HepG2 (cell line): ENCODE data around the gene ANGPTL5. TPM values are rescaled to one million over a fixed set of nuclear protein-coding genes. Genes with fewer than 3 reads are reported as not detected.

Source experiments
- ATAC-seq: fragments of 200-7000 bp; cut with Tn5 transposase; 3 replicates; pipeline ENCODE4 v1.9.1; 2020; ENCODE audit warnings: mild to moderate bottlenecking, moderate library complexity
- BruUV-seq: library from RNA; stranded (reverse); fragments of 400-500 nt; replicated peaks from 2 replicates; lab custom pipeline; 2021; lab: Mats Ljungman, UMichigan
- CTCF ChIA-PET: fragments of 300-600 bp; formaldehyde crosslinking; extraction: SDS; loops from one replicate; lab custom pipeline; 2021; ENCODE audit warnings: low total read pairs, inconsistent platforms, low intra/inter-chr PET ratio; lab: Yijun Ruan, JAX
- POLR2A ChIA-PET: fragments of 350-600 bp; sonication (Branson Sonifier 250); formaldehyde crosslinking; loops from one replicate; lab custom pipeline; 2020; ENCODE audit warnings: antibody characterized with exemption, inconsistent platforms; lab: Yijun Ruan, JAX
- DNase-seq: peaks from one replicate; pipeline ENCODE4 v3.0.0-alpha.2; 2015; ENCODE audit warnings: low spot score
- FAIRE-seq: peaks from 3 replicates; lab custom pipeline; 2011; peaks lifted over from hg19 to GRCh38; lab: Jason Lieb, UNC
- H2AFZ ChIP-seq: one replicate; pipeline ENCODE4 v1.6.1; 2011; ENCODE audit warnings: low read length, inconsistent platforms
- H3K27ac ChIP-seq: fragments of 300-600 bp; 3 replicates; pipeline ENCODE4 v1.8.0; 2011; ENCODE audit warnings: mixed run types, mild to moderate bottlenecking, mixed read lengths, low read length, inconsistent platforms; ENCODE audit not compliant: insufficient read depth; ENCODE audit errors: extremely low read length
- H3K27me3 ChIP-seq, 2 experiments: fragments of 200-600 bp in 1 of 2; 2 replicates in 1 of 2; 3 replicates in 1 of 2; pipeline versions ENCODE4 v1.6.0 to v1.8.0; 2011; ENCODE audit warnings: low read length in 2 of 2, mild to moderate bottlenecking in 2 of 2, moderate library complexity in 2 of 2, inconsistent platforms in 1 of 2; ENCODE audit not compliant: insufficient read depth in 2 of 2, control insufficient read depth in 1 of 2
- H3K36me3 ChIP-seq, 2 experiments: fragments of 200-600 bp in 1 of 2; replicated peaks in 1 of 2; 2 replicates in 1 of 2; 3 replicates in 1 of 2; pipeline versions ENCODE4 v1.5.1 to v1.8.0; 2011; ENCODE audit warnings: low read length in 2 of 2, inconsistent platforms in 1 of 2; ENCODE audit not compliant: insufficient read depth in 2 of 2, control insufficient read depth in 1 of 2
- H3K4me1 ChIP-seq: 2 replicates; pipeline ENCODE4 v1.5.1; 2012; ENCODE audit warnings: low read length, inconsistent platforms; ENCODE audit not compliant: insufficient read depth
- H3K4me2 ChIP-seq: 2 replicates; pipeline ENCODE4 v1.6.0; 2011; ENCODE audit warnings: low read depth, low read length, inconsistent platforms
- H3K4me3 ChIP-seq, 3 experiments: fragments of 200-600 bp in 1 of 3; sonication (generic), shearing (Covaris generic) in 1 of 3; replicated peaks in 1 of 3; 2 replicates each; pipeline ENCODE4 v1.5.1; 2011 to 2016; ENCODE audit warnings: low read length in 3 of 3, inconsistent platforms in 2 of 3, low read depth in 2 of 3, mild to moderate bottlenecking in 2 of 3, control low read depth in 1 of 3, mixed read lengths in 1 of 3; ENCODE audit not compliant: insufficient read depth in 1 of 3
- H3K79me2 ChIP-seq: one replicate; pipeline ENCODE4 v1.6.1; 2011; ENCODE audit warnings: low read length, inconsistent platforms; ENCODE audit not compliant: insufficient read depth
- H3K9ac ChIP-seq: 2 replicates; pipeline ENCODE4 v1.6.0; 2011; ENCODE audit warnings: mild to moderate bottlenecking, low read depth, low read length, inconsistent platforms; ENCODE audit not compliant: insufficient read depth
- H3K9me3 ChIP-seq: 2 replicates; pipeline ENCODE4 v1.5.1; 2012; ENCODE audit warnings: mild to moderate bottlenecking, low read length
- H4K20me1 ChIP-seq: 2 replicates; pipeline ENCODE4 v1.6.0; 2011; ENCODE audit warnings: inconsistent platforms, mild to moderate bottlenecking, low read length, moderate library complexity; ENCODE audit not compliant: insufficient read depth
- ARID3A ChIP-seq: IDR thresholded peaks from 2 replicates; pipeline ENCODE4 v1.6.1; 2012; ENCODE audit warnings: low read depth, low read length, improper control_type of control experiment
- EEA1 ChIP-seq: sonication (generic); formaldehyde crosslinking; IDR thresholded peaks from 2 replicates; pipeline ENCODE4 v1.5.1; 2020; ENCODE audit warnings: mild to moderate bottlenecking, missing genetic modification reagents, borderline replicate concordance
- HNRNPK ChIP-seq: fragments of 200-400 bp; formaldehyde crosslinking; IDR thresholded peaks from 2 replicates; pipeline ENCODE4 v1.6.1; 2018; ENCODE audit warnings: low read length, low read depth, moderate library complexity, mild to moderate bottlenecking; ENCODE audit not compliant: poor library complexity, severe bottlenecking
- PHF21A ChIP-seq: sonication (generic); formaldehyde crosslinking; IDR thresholded peaks from 2 replicates; pipeline ENCODE4 v1.5.0; 2020; ENCODE audit warnings: mild to moderate bottlenecking, missing genetic modification reagents
- TMF1 ChIP-seq: sonication (generic); formaldehyde crosslinking; IDR thresholded peaks from 2 replicates; pipeline ENCODE4 v1.8.1; 2022; ENCODE audit warnings: low read depth, missing genetic modification reagents
- ZNF720 ChIP-seq: sonication (generic); formaldehyde crosslinking; IDR thresholded peaks from 2 replicates; pipeline ENCODE4 v1.4.0; 2020; ENCODE audit warnings: missing genetic modification reagents
- ZNF746 ChIP-seq: sonication (generic); formaldehyde crosslinking; IDR thresholded peaks from 2 replicates; pipeline ENCODE4 v1.8.0; 2022; ENCODE audit warnings: mild to moderate bottlenecking, missing genetic modification reagents
- ZNF83 ChIP-seq: sonication (generic); formaldehyde crosslinking; IDR thresholded peaks from 2 replicates; pipeline ENCODE4 v1.4.0; 2020; ENCODE audit warnings: missing genetic modification reagents, mild to moderate bottlenecking, borderline replicate concordance
- WGBS: methylation state at CpG from one replicate; pipeline ENCODE4 v1.1.6; 2017; ENCODE audit warnings: low lambda C conversion rate; 5-methylcytosine and 5-hydroxymethylcytosine counted together
- in situ Hi-C: cut with HindIII; loops from 2 replicates; pipeline ENCODE4 v1.10.0; 2017; ENCODE audit warnings: low pct_unique_long_range_greater_than_20kb; ENCODE audit not compliant: extremely low pct_ligation_motif_present
- intact Hi-C: fragments of 100-400 bp; cut with micrococcal nuclease; formaldehyde crosslinking; loops from one replicate; pipeline ENCODE4 v1.10.0; 2022; ENCODE audit not compliant: unreplicated experiment
- polyA plus RNA-seq, 8 experiments: library from polyadenylated mRNA; depleted of rRNA in 3 of 8; stranded (reverse) in 7 of 8; unstranded in 1 of 8; fragments of >200 nt; fragmentation: Illumina TruSeq in 4 of 8; extraction: Trizol in 4 of 8; gene quantifications; 2 replicates each; pipeline versions ENCODE4 v1.2.1 to v1.2.3, GENCODE V29; 2011 to 2016; ENCODE audit warnings: low read depth in 4 of 8, missing spikeins in 1 of 8, mixed read lengths in 1 of 8; ENCODE audit not compliant: insufficient read depth in 1 of 8
- total RNA-seq, 5 experiments: library from RNA; depleted of rRNA; stranded (reverse); fragments of >200 nt; fragmentation: Illumina TruSeq; extraction: Trizol; gene quantifications; 2 replicates each; pipeline ENCODE4 v1.2.3, GENCODE V29; 2016; ENCODE audit warnings: low read depth in 1 of 5
- TF ChIP-seq, protein P1 (sequence below): sonication (generic); formaldehyde crosslinking; IDR thresholded peaks from 2 replicates; pipeline ENCODE4 v1.4.0; 2020; ENCODE audit warnings: missing genetic modification reagents

Gene ANGPTL5
- total and polyA plus RNA-seq, 2 of the 13 experiments (the other 11 are each of a cell fraction or from before 2014, with no cell fraction given) = not detected

GRCh38 chr11:101885631-101886030 lies 30.7 kb downstream of the ANGPTL5 start:
- ATAC-seq (no peak), FAIRE-seq (no peak), DNase-seq (no peak)
- POLR2A ChIA-PET = no interaction called here
- H3K4me1 ChIP-seq = no peaks in the 10 kb centered on the region
- H3K4me2 ChIP-seq = no peak overlapping the region
- H3K9me3 ChIP-seq = no peaks in the 10 kb centered on the region
- no peaks in the 10 kb centered on the region for H4K20me1 ChIP-seq
- WGBS = 14% methylated on average over 4 of the region's 4 CpGs
- BruUV-seq = no TSS peak
- intact Hi-C loops (no loop called here), in situ Hi-C loops (no loop called here)
- TF ChIP-seq PHF21A (CRISPR knock-in tag) (no peak), EEA1 (no peak), ZNF720 (no peak), ZNF83 (CRISPR knock-in tag) (no peak), ARID3A (no peak)
- H3K27ac ChIP-seq = no peak overlapping the region
- H3K27me3 ChIP-seq = 0 out of 5 replicates have a peak, but pooled peaks cover 0 to 6% of the 10 kb centered on the region in 2 experiments
- H3K4me3 ChIP-seq = no peak overlapping the region
- no peak overlapping the region for H2AFZ ChIP-seq
- CTCF ChIA-PET = no interaction called here
- no peaks in the 10 kb centered on the region for H3K36me3 ChIP-seq
- H3K79me2 ChIP-seq = no peaks in the 10 kb centered on the region
- H3K9ac ChIP-seq = no peak overlapping the region

DNA sequence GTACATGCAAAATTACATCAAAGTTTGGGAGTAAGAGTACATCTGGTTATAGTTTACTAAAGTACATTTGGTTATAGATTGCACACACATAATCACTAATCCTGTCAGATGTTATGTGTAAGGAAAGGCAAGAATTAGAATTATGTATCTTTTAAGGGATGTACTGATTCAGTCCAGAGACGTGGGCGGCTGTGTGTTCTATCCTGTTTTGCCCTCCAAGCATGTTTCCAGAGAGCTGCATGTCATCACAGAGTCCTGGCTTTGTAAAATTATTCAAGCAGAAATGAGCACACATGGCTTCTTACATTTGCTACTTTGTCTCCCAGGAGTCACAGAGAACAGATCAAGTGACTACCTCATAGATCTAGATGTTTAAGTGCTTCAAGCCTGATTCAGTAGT lies 34.7 kb downstream of the ANGPTL5 start:
- intact Hi-C loops (no loop called here), in situ Hi-C loops (no loop called here)
- H3K36me3 ChIP-seq = no peaks in the 10 kb centered on the region
- ChIA-PET POLR2A (no interaction called here), CTCF (no interaction called here)
- H3K9ac ChIP-seq = no peak overlapping the region
- 0 out of 5 replicates have a peak, but pooled peaks cover 0 to 6% of the 10 kb centered on the region in 2 experiments for H3K27me3 ChIP-seq
- H3K9me3 ChIP-seq = no peaks in the 10 kb centered on the region
- ATAC-seq = no peak
- no peak for FAIRE-seq
- H3K4me3 ChIP-seq = no peak overlapping the region
- no peak overlapping the region for H3K4me2 ChIP-seq
- H3K4me1 ChIP-seq = peaks cover 10% of the 10 kb centered on the region
- H2AFZ ChIP-seq = no peak overlapping the region
- H3K27ac ChIP-seq = no peak overlapping the region
- 75% methylated on average over 2 of the region's 2 CpGs for WGBS
- no peak for DNase-seq
- TF ChIP-seq ZNF746 (no peak), HNRNPK (no peak), TMF1 (CRISPR knock-in tag) (no peak)
- TF ChIP-seq, protein P1, sequence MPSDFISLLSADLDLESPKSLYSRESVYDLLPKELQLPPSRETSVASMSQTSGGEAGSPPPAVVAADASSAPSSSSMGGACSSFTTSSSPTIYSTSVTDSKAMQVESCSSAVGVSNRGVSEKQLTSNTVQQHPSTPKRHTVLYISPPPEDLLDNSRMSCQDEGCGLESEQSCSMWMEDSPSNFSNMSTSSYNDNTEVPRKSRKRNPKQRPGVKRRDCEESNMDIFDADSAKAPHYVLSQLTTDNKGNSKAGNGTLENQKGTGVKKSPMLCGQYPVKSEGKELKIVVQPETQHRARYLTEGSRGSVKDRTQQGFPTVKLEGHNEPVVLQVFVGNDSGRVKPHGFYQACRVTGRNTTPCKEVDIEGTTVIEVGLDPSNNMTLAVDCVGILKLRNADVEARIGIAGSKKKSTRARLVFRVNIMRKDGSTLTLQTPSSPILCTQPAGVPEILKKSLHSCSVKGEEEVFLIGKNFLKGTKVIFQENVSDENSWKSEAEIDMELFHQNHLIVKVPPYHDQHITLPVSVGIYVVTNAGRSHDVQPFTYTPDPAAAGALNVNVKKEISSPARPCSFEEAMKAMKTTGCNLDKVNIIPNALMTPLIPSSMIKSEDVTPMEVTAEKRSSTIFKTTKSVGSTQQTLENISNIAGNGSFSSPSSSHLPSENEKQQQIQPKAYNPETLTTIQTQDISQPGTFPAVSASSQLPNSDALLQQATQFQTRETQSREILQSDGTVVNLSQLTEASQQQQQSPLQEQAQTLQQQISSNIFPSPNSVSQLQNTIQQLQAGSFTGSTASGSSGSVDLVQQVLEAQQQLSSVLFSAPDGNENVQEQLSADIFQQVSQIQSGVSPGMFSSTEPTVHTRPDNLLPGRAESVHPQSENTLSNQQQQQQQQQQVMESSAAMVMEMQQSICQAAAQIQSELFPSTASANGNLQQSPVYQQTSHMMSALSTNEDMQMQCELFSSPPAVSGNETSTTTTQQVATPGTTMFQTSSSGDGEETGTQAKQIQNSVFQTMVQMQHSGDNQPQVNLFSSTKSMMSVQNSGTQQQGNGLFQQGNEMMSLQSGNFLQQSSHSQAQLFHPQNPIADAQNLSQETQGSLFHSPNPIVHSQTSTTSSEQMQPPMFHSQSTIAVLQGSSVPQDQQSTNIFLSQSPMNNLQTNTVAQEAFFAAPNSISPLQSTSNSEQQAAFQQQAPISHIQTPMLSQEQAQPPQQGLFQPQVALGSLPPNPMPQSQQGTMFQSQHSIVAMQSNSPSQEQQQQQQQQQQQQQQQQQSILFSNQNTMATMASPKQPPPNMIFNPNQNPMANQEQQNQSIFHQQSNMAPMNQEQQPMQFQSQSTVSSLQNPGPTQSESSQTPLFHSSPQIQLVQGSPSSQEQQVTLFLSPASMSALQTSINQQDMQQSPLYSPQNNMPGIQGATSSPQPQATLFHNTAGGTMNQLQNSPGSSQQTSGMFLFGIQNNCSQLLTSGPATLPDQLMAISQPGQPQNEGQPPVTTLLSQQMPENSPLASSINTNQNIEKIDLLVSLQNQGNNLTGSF = no peak
- no peaks in the 10 kb centered on the region for H4K20me1 ChIP-seq
- BruUV-seq = no TSS peak
- H3K79me2 ChIP-seq = no peaks in the 10 kb centered on the region
